H9 (cell line): ENCODE data around the gene CHMP4A. TPM values are rescaled to one million over a fixed set of nuclear protein-coding genes. Genes with fewer than 3 reads are reported as not detected.

ENCODE experiments used
- DNase-seq: peaks from one replicate; pipeline ENCODE4 v3.0.0-alpha.2; 2017
- H2AFZ ChIP-seq: one replicate; pipeline ENCODE4 v1.6.1; 2013; ENCODE audit warnings: mild to moderate bottlenecking, low read length, control low read depth, moderate library complexity
- H2AK5ac ChIP-seq: 2 replicates; pipeline ENCODE4 v1.6.1; 2013; ENCODE audit warnings: low read length, control low read depth, mixed read lengths; ENCODE audit not compliant: insufficient read length
- H2BK120ac ChIP-seq: one replicate; pipeline ENCODE4 v1.6.1; 2013; ENCODE audit warnings: low read depth, mild to moderate bottlenecking, low read length, control low read depth, inconsistent platforms; ENCODE audit not compliant: poor library complexity, severe bottlenecking
- H2BK12ac ChIP-seq: 2 replicates; pipeline ENCODE4 v1.6.1; 2013; ENCODE audit warnings: low read length, control low read depth, mixed read lengths, low read depth; ENCODE audit not compliant: insufficient read length
- H2BK15ac ChIP-seq: 2 replicates; pipeline ENCODE4 v1.6.1; 2013; ENCODE audit warnings: low read depth, low read length, control low read depth
- H2BK20ac ChIP-seq: one replicate; pipeline ENCODE4 v1.6.1; 2013; ENCODE audit warnings: low read depth, mild to moderate bottlenecking, low read length, control low read depth, inconsistent platforms; ENCODE audit not compliant: poor library complexity, severe bottlenecking
- H2BK5ac ChIP-seq: 2 replicates; pipeline ENCODE4 v1.6.1; 2013; ENCODE audit warnings: low read length, control low read depth, mixed read lengths; ENCODE audit not compliant: insufficient read length
- H3K14ac ChIP-seq: 2 replicates; pipeline ENCODE4 v1.6.1; 2013; ENCODE audit warnings: low read length, control low read depth; ENCODE audit not compliant: insufficient read depth
- H3K18ac ChIP-seq: 2 replicates; pipeline ENCODE4 v1.6.1; 2013; ENCODE audit warnings: low read depth, mild to moderate bottlenecking, mixed read lengths, low read length, control low read depth; ENCODE audit not compliant: insufficient read length
- H3K23ac ChIP-seq: 2 replicates; pipeline ENCODE4 v1.6.1; 2013; ENCODE audit warnings: low read length, control low read depth, mixed read lengths, low read depth; ENCODE audit not compliant: insufficient read length
- H3K23me2 ChIP-seq: 2 replicates; pipeline ENCODE4 v1.6.1; 2013; ENCODE audit warnings: low read depth, mild to moderate bottlenecking, mixed read lengths, low read length, control low read depth; ENCODE audit not compliant: insufficient read length, poor library complexity, severe bottlenecking
- H3K27ac ChIP-seq: 2 replicates; pipeline ENCODE4 v1.5.1; 2013; ENCODE audit warnings: low read length, control low read depth, mixed read lengths, low read depth; ENCODE audit not compliant: insufficient read length
- H3K27me3 ChIP-seq: 2 replicates; pipeline ENCODE4 v1.6.1; 2013; ENCODE audit warnings: low read length, control low read depth, inconsistent platforms; ENCODE audit not compliant: insufficient read depth
- H3K4ac ChIP-seq: 2 replicates; pipeline ENCODE4 v1.6.1; 2013; ENCODE audit warnings: low read depth, mild to moderate bottlenecking, control low read depth, inconsistent platforms, low read length, moderate library complexity
- H3K4me1 ChIP-seq: 2 replicates; pipeline ENCODE4 v1.6.1; 2013; ENCODE audit warnings: low read length, control low read depth, inconsistent platforms; ENCODE audit not compliant: insufficient read depth
- H3K4me2 ChIP-seq: 2 replicates; pipeline ENCODE4 v1.6.1; 2013; ENCODE audit warnings: low read length, control low read depth, mixed read lengths; ENCODE audit not compliant: insufficient read length, insufficient read depth
- H3K56ac ChIP-seq: 2 replicates; pipeline ENCODE4 v1.6.1; 2013; ENCODE audit warnings: low read depth, mild to moderate bottlenecking, mixed read lengths, low read length, control low read depth; ENCODE audit not compliant: insufficient read length
- H3K79me1 ChIP-seq: 2 replicates; pipeline ENCODE4 v1.6.1; 2013; ENCODE audit warnings: low read depth, mild to moderate bottlenecking, moderate library complexity, low read length, control low read depth, inconsistent platforms; ENCODE audit not compliant: insufficient read depth, poor library complexity, severe bottlenecking
- H3K79me2 ChIP-seq: 2 replicates; pipeline ENCODE4 v1.6.1; 2013; ENCODE audit warnings: low read length, control low read depth, inconsistent platforms; ENCODE audit not compliant: insufficient read depth
- H3K9ac ChIP-seq: 2 replicates; pipeline ENCODE4 v1.6.1; 2013; ENCODE audit warnings: low read length, control low read depth, mixed read lengths; ENCODE audit not compliant: insufficient read length; ENCODE audit errors: extremely low read depth
- H3K9me3 ChIP-seq: one replicate; pipeline ENCODE4 v1.6.1; 2013; ENCODE audit warnings: low read depth, low read length, inconsistent platforms; ENCODE audit not compliant: control insufficient read depth
- H3T11ph ChIP-seq: one replicate; pipeline ENCODE4 v1.6.1; 2013; ENCODE audit warnings: mild to moderate bottlenecking, low read length, control low read depth, inconsistent platforms
- H4K20me1 ChIP-seq: one replicate; pipeline ENCODE4 v1.6.1; 2013; ENCODE audit not compliant: control insufficient read depth, insufficient read length, insufficient read depth
- H4K5ac ChIP-seq: 2 replicates; pipeline ENCODE4 v1.6.1; 2013; ENCODE audit warnings: low read depth, mild to moderate bottlenecking, mixed read lengths, low read length, control low read depth; ENCODE audit not compliant: insufficient read length
- H4K8ac ChIP-seq: replicated peaks from 2 replicates; pipeline ENCODE4 v1.6.1; 2013; ENCODE audit warnings: low read length, control low read depth, mixed read lengths, low read depth; ENCODE audit not compliant: insufficient read length
- H4K91ac ChIP-seq: 2 replicates; pipeline ENCODE4 v1.6.1; 2013; ENCODE audit warnings: low read depth, mild to moderate bottlenecking, moderate library complexity, mixed read lengths, low read length, control low read depth; ENCODE audit not compliant: insufficient read length
- H3K27ac Mint-ChIP-seq, 3 experiments: 2 replicates in 2 of 3; 3 replicates in 1 of 3; pipeline ENCODE4 v1.8.0; 2020 to 2021; ENCODE audit warnings: mixed read lengths in 3 of 3, mild to moderate bottlenecking in 1 of 3, moderate library complexity in 1 of 3
- H3K27me3 Mint-ChIP-seq: 2 replicates; pipeline ENCODE4 v1.8.0; 2021; ENCODE audit warnings: low read depth, mild to moderate bottlenecking, moderate library complexity, mixed read lengths
- H3K36me3 Mint-ChIP-seq, 3 experiments: 2 replicates in 2 of 3; 3 replicates in 1 of 3; pipeline ENCODE4 v1.8.0; 2020 to 2021; ENCODE audit warnings: low read depth in 3 of 3, mixed read lengths in 3 of 3; ENCODE audit not compliant: insufficient read depth in 1 of 3
- H3K4me1 Mint-ChIP-seq, 2 experiments: 2 replicates each; pipeline ENCODE4 v1.8.0; 2020; ENCODE audit warnings: mixed read lengths in 2 of 2
- H3K4me3 Mint-ChIP-seq, 2 experiments: 2 replicates in 1 of 2; 3 replicates in 1 of 2; pipeline ENCODE4 v1.8.0; 2020 to 2021; ENCODE audit warnings: mild to moderate bottlenecking in 2 of 2, mixed read lengths in 2 of 2, moderate library complexity in 1 of 2
- H3K9me3 Mint-ChIP-seq, 2 experiments: 2 replicates in 1 of 2; 3 replicates in 1 of 2; pipeline ENCODE4 v1.8.0; 2020; ENCODE audit warnings: mild to moderate bottlenecking in 2 of 2, mixed read lengths in 2 of 2, moderate library complexity in 1 of 2
- CTCF ChIP-seq: fragments of 200-600 bp; sonication (generic); conservative IDR thresholded peaks from 3 replicates; pipeline ENCODE4 v1.8.0; 2021; ENCODE audit warnings: antibody characterized with exemption, mild to moderate bottlenecking
- WGBS: extraction: QIAGEN DNeasy Blood & Tissue Kit; methylation state at CpG from one replicate; pipeline ENCODE4 v1.1.7; 2013; ENCODE audit warnings: missing lambda C conversion rate, low lambda C conversion rate, mixed read lengths; ENCODE audit not compliant: insufficient read length; ENCODE audit errors: extremely low coverage; 5-methylcytosine and 5-hydroxymethylcytosine counted together
- total RNA-seq: library from RNA; stranded (reverse); gene quantifications from 2 replicates; pipeline ENCODE4 v1.2.1, GENCODE V29; 2021

The CHMP4A gene
- total RNA-seq, 1 experiment from 2014 or later = 46.2 TPM

GRCh38 chr14:24219521-24219920, 6.2 kb upstream of the CHMP4A start:
- Mint-ChIP-seq H3K27me3 (no peaks in the 10 kb centered on the region), H3K36me3 (peaks cover 0 to 13% (median 11%) of the 10 kb centered on the region in 3 experiments; a peak in 5 of 7 replicates), H3K27ac (peak overlapping the region in 1 of 3 experiments; percentile 46; a peak in 2 of 7 replicates), H3K4me1 (peaks cover 7 to 9% of the 10 kb centered on the region in 2 experiments), H3K4me3 (no peak overlapping the region), H3K9me3 (no peaks in the 10 kb centered on the region)
- H3K4ac ChIP-seq = no peak overlapping the region
- no peaks in the 10 kb centered on the region for H3K4me1 ChIP-seq
- no peak overlapping the region for H3K4me2 ChIP-seq
- H3K9me3 ChIP-seq = no peaks in the 10 kb centered on the region
- H4K8ac ChIP-seq = no peak overlapping the region
- H3K56ac ChIP-seq = no peak overlapping the region
- H2AFZ ChIP-seq = no peak overlapping the region
- no peak overlapping the region for H2BK5ac ChIP-seq
- no peak overlapping the region for H2BK20ac ChIP-seq
- H3K9ac ChIP-seq = no peak overlapping the region
- no peak overlapping the region for H3K14ac ChIP-seq
- H2BK15ac ChIP-seq = no peak overlapping the region
- peaks cover 8% of the 10 kb centered on the region for H3K23me2 ChIP-seq
- H3T11ph ChIP-seq = no peak overlapping the region
- H4K20me1 ChIP-seq = no peaks in the 10 kb centered on the region
- no peak overlapping the region for H2AK5ac ChIP-seq
- no peak overlapping the region for H2BK120ac ChIP-seq
- no CpG with 5 or more reads among the region's 3 CpGs for WGBS
- no peak overlapping the region for H4K5ac ChIP-seq
- no peak overlapping the region for H3K23ac ChIP-seq
- H3K79me2 ChIP-seq = peaks cover 3% of the 10 kb centered on the region; the same call in 1 of the 2 replicates
- no peaks in the 10 kb centered on the region for H3K27me3 ChIP-seq
- TF ChIP-seq CTCF = no peak
- no peak for DNase-seq
- H3K79me1 ChIP-seq = peaks cover 11% of the 10 kb centered on the region
- no peak overlapping the region for H4K91ac ChIP-seq
- no peak overlapping the region for H2BK12ac ChIP-seq
- H3K27ac ChIP-seq = no peak overlapping the region
- H3K18ac ChIP-seq = no peak overlapping the region
